ENCODE measurements around the gene OTULINL.

Gene OTULINL

GRCh38 chr5:14598225-14598624 lies 16.6 kb downstream of the OTULINL start:
- H3K36me3 ChIP-seq (ENCODE audit: control insufficient read depth in 1 of 2, insufficient read depth in 2 of 2, low read length in 2 of 2), result no peaks in the 10 kb centered on the region
- no peak overlapping the region for H3K4ac ChIP-seq (ENCODE audit: low read depth, low read length)
- no peaks in the 10 kb centered on the region for H3K79me2 ChIP-seq (ENCODE audit: control insufficient read depth, insufficient read depth, low read length, poor library complexity)
- no peaks in the 10 kb centered on the region for H3K9me3 ChIP-seq (ENCODE audit: insufficient read depth, low read depth, low read length)
- H3K14ac ChIP-seq (ENCODE audit: low read length), result no peak overlapping the region
- H4K8ac ChIP-seq (ENCODE audit: low read depth, low read length), result no peak overlapping the region
- no peak for DNase-seq
- H4K12ac ChIP-seq (ENCODE audit: low read depth, low read length), result no peak overlapping the region
- no peak overlapping the region for H2BK12ac ChIP-seq (ENCODE audit: low read length)
- no peaks in the 10 kb centered on the region for H3K27me3 ChIP-seq (ENCODE audit: insufficient read depth, low read length)
- peaks cover 0 to 8% of the 10 kb centered on the region in 2 experiments for H3K4me1 ChIP-seq (ENCODE audit: control insufficient read depth in 1 of 2, insufficient read depth in 2 of 2, low read length in 2 of 2)
- H3K4me2 ChIP-seq (ENCODE audit: low read length), result no peak overlapping the region
- WGBS (ENCODE audit: extremely low coverage, insufficient coverage, insufficient read length), result no CpG with 5 or more reads among the region's 2 CpGs
- H2AFZ ChIP-seq (ENCODE audit: insufficient read depth, low read length, poor library complexity), result no peak overlapping the region
- H2AK5ac ChIP-seq (ENCODE audit: low read length), result no peak overlapping the region
- H3K23ac ChIP-seq (ENCODE audit: low read length), result no peak overlapping the region
- H4K91ac ChIP-seq (ENCODE audit: low read depth, low read length), result no peak overlapping the region
- H3K18ac ChIP-seq (ENCODE audit: low read length), result no peak overlapping the region
- no peak overlapping the region for H3K9ac ChIP-seq (ENCODE audit: low read length)
- H3K27ac ChIP-seq (ENCODE audit: low read depth, low read length), result no peak overlapping the region
- H2BK120ac ChIP-seq (ENCODE audit: insufficient read depth, low read length, poor library complexity), result no peak overlapping the region
- H2BK5ac ChIP-seq (ENCODE audit: low read depth, low read length, poor library complexity), result no peak overlapping the region
- H3K4me3 ChIP-seq (ENCODE audit: low read depth, low read length), result no peak overlapping the region
- H3K79me1 ChIP-seq (ENCODE audit: low read length), result peaks cover 2% of the 10 kb centered on the region

GRCh38 chr5:14599476-14600127 lies 18.0 kb downstream of the OTULINL start:
- no peaks in the 10 kb centered on the region for H3K79me2 ChIP-seq (ENCODE audit: control insufficient read depth, insufficient read depth, low read length, poor library complexity)

GRCh38 chr5:14600846-14601245 lies 19.3 kb downstream of the OTULINL start:
- no peak overlapping the region for H2BK120ac ChIP-seq (ENCODE audit: insufficient read depth, low read length, poor library complexity)
- no peaks in the 10 kb centered on the region for H3K36me3 ChIP-seq (ENCODE audit: control insufficient read depth in 1 of 2, insufficient read depth in 2 of 2, low read length in 2 of 2)
- no peak overlapping the region for H3K4ac ChIP-seq (ENCODE audit: low read depth, low read length)
- DNase-seq, result no peak
- H3K4me2 ChIP-seq (ENCODE audit: low read length), result no peak overlapping the region
- no peak overlapping the region for H3K4me3 ChIP-seq (ENCODE audit: low read depth, low read length)
- no peak overlapping the region for H3K23ac ChIP-seq (ENCODE audit: low read length)
- no peak overlapping the region for H3K14ac ChIP-seq (ENCODE audit: low read length)
- no peak overlapping the region for H4K91ac ChIP-seq (ENCODE audit: low read depth, low read length)
- no peak overlapping the region for H2AK5ac ChIP-seq (ENCODE audit: low read length)
- WGBS (ENCODE audit: extremely low coverage, insufficient coverage, insufficient read length), result no CpG with 5 or more reads among the region's 1 CpG
- H2BK12ac ChIP-seq (ENCODE audit: low read length), result no peak overlapping the region
- H3K18ac ChIP-seq (ENCODE audit: low read length), result no peak overlapping the region
- H3K79me1 ChIP-seq (ENCODE audit: low read length), result no peaks in the 10 kb centered on the region
- H3K27me3 ChIP-seq (ENCODE audit: insufficient read depth, low read length), result no peaks in the 10 kb centered on the region
- peaks cover 4% of the 10 kb centered on the region for H3K9me3 ChIP-seq (ENCODE audit: insufficient read depth, low read depth, low read length)
- H3K27ac ChIP-seq (ENCODE audit: low read depth, low read length), result no peak overlapping the region
- no peak overlapping the region for H2BK5ac ChIP-seq (ENCODE audit: low read depth, low read length, poor library complexity)
- no peak overlapping the region for H4K8ac ChIP-seq (ENCODE audit: low read depth, low read length)
- no peak overlapping the region for H4K12ac ChIP-seq (ENCODE audit: low read depth, low read length)
- H2AFZ ChIP-seq (ENCODE audit: insufficient read depth, low read length, poor library complexity), result no peak overlapping the region
- no peak overlapping the region for H3K9ac ChIP-seq (ENCODE audit: low read length)
- no peaks in the 10 kb centered on the region for H3K4me1 ChIP-seq (ENCODE audit: control insufficient read depth in 1 of 2, insufficient read depth in 2 of 2, low read length in 2 of 2)
- H3K79me2 ChIP-seq (ENCODE audit: control insufficient read depth, insufficient read depth, low read length, poor library complexity), result no peaks in the 10 kb centered on the region

More at GRCh38 chr5:14599476-14600127, 18.0 kb downstream of the OTULINL start:
- no CpG with 5 or more reads among the region's 1 CpG for WGBS (ENCODE audit: extremely low coverage, insufficient coverage, insufficient read length)
- H4K8ac ChIP-seq (ENCODE audit: low read depth, low read length), result no peak overlapping the region
- H3K9ac ChIP-seq (ENCODE audit: low read length), result no peak overlapping the region
- H3K79me1 ChIP-seq (ENCODE audit: low read length), result no peaks in the 10 kb centered on the region
- peaks cover 0 to 5% of the 10 kb centered on the region in 2 experiments for H3K4me1 ChIP-seq (ENCODE audit: control insufficient read depth in 1 of 2, insufficient read depth in 2 of 2, low read length in 2 of 2)
- H3K27ac ChIP-seq (ENCODE audit: low read depth, low read length), result no peak overlapping the region
- DNase-seq, result no peak
- H3K18ac ChIP-seq (ENCODE audit: low read length), result no peak overlapping the region
- no peak overlapping the region for H2AFZ ChIP-seq (ENCODE audit: insufficient read depth, low read length, poor library complexity)
- no peaks in the 10 kb centered on the region for H3K36me3 ChIP-seq (ENCODE audit: control insufficient read depth in 1 of 2, insufficient read depth in 2 of 2, low read length in 2 of 2)
- no peak overlapping the region for H2BK12ac ChIP-seq (ENCODE audit: low read length)
- no peaks in the 10 kb centered on the region for H3K27me3 ChIP-seq (ENCODE audit: insufficient read depth, low read length)
- no peak overlapping the region for H2AK5ac ChIP-seq (ENCODE audit: low read length)
- H3K9me3 ChIP-seq (ENCODE audit: insufficient read depth, low read depth, low read length), result no peaks in the 10 kb centered on the region
- H3K4me3 ChIP-seq (ENCODE audit: low read depth, low read length), result no peak overlapping the region
- H4K12ac ChIP-seq (ENCODE audit: low read depth, low read length), result no peak overlapping the region
- H3K14ac ChIP-seq (ENCODE audit: low read length), result no peak overlapping the region
- H2BK120ac ChIP-seq (ENCODE audit: insufficient read depth, low read length, poor library complexity), result no peak overlapping the region
- no peak overlapping the region for H3K4ac ChIP-seq (ENCODE audit: low read depth, low read length)
- H3K4me2 ChIP-seq (ENCODE audit: low read length), result no peak overlapping the region
- no peak overlapping the region for H3K23ac ChIP-seq (ENCODE audit: low read length)
- no peak overlapping the region for H4K91ac ChIP-seq (ENCODE audit: low read depth, low read length)
- H2BK5ac ChIP-seq (ENCODE audit: low read depth, low read length, poor library complexity), result no peak overlapping the region

- Histone ChIP-seq H3K27ac (ENCODE audit: low read depth, low read length) (no peak overlapping the region), H2BK12ac (ENCODE audit: low read length) (no peak overlapping the region), H3K79me1 (ENCODE audit: low read length) (no peaks in the 10 kb centered on the region), H2AK5ac (ENCODE audit: low read length) (no peak overlapping the region), H3K14ac (ENCODE audit: low read length) (no peak overlapping the region), H4K8ac (ENCODE audit: low read depth, low read length) (no peak overlapping the region), H4K91ac (ENCODE audit: low read depth, low read length) (no peak overlapping the region), H3K23ac (ENCODE audit: low read length) (no peak overlapping the region), H3K4me3 (ENCODE audit: low read depth, low read length) (no peak overlapping the region), H3K4ac (ENCODE audit: low read depth, low read length) (no peak overlapping the region), H3K36me3 (ENCODE audit: control insufficient read depth in 1 of 2, insufficient read depth in 2 of 2, low read length in 2 of 2) (no peaks in the 10 kb centered on the region), H3K79me2 (ENCODE audit: control insufficient read depth, insufficient read depth, low read length, poor library complexity) (no peaks in the 10 kb centered on the region), H2BK5ac (ENCODE audit: low read depth, low read length, poor library complexity) (no peak overlapping the region), H3K4me1 (ENCODE audit: control insufficient read depth in 1 of 2, insufficient read depth in 2 of 2, low read length in 2 of 2) (no peaks in the 10 kb centered on the region), H2AFZ (ENCODE audit: insufficient read depth, low read length, poor library complexity) (no peak overlapping the region), H3K27me3 (ENCODE audit: insufficient read depth, low read length) (no peaks in the 10 kb centered on the region), H3K9me3 (ENCODE audit: insufficient read depth, low read depth, low read length) (peaks cover 4% of the 10 kb centered on the region), H3K18ac (ENCODE audit: low read length) (no peak overlapping the region), H3K4me2 (ENCODE audit: low read length) (no peak overlapping the region), H2BK120ac (ENCODE audit: insufficient read depth, low read length, poor library complexity) (no peak overlapping the region), H4K12ac (ENCODE audit: low read depth, low read length) (no peak overlapping the region), H3K9ac (ENCODE audit: low read length) (no peak overlapping the region)
- no peak for DNase-seq
- no CpG with 5 or more reads among the region's 1 CpG for WGBS (ENCODE audit: extremely low coverage, insufficient coverage, insufficient read length)
Measured at GRCh38 chr5:14603141-14603540, 21.5 kb downstream of the OTULINL start.

All from trophoblast cell (in vitro differentiated cells and primary cell).